Esophagus squamous epithelium (tissue), 4 donors: ENCODE results near the gene TCF15.

ENCODE experiments used
- POLR2A ChIP-seq, 4 donors: fragments of 450-650 bp; IDR thresholded peaks; one replicate each; pipeline ENCODE4 v1.6.1; 2017; ENCODE audit warnings: antibody characterized with exemption in 4 of 4, mild to moderate bottlenecking in 4 of 4, moderate library complexity in 3 of 4
- TF ChIP-seq, protein P1 (sequence below), 6 experiments: fragments of 450-650 bp in 4 of 6; fragments of 200-600 bp in 2 of 6; sonication (generic) in 2 of 6; IDR thresholded peaks; one replicate each; pipeline ENCODE4 v1.5.1; 2016 to 2019; ENCODE audit warnings: antibody characterized with exemption in 6 of 6, mild to moderate bottlenecking in 4 of 6, moderate library complexity in 4 of 6

DNA sequence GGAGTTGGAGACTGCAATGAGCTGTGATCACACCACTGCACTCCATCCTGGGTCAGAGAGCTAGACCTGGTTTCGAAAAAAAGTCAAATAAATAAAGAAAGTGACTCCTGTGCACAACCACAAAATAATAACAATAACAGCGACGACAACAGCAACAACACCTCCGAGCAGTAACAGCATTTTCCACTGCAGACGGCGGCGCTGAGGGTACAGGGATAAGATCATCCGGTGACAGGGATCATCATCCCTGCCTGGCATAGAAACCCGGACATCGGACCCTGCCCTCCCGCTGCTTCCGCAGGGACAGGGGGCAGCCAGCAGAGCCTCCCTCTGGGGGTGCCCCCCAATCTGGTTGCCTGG, 31.4 kb upstream of the TCF15 start:
- TF ChIP-seq, protein P1, sequence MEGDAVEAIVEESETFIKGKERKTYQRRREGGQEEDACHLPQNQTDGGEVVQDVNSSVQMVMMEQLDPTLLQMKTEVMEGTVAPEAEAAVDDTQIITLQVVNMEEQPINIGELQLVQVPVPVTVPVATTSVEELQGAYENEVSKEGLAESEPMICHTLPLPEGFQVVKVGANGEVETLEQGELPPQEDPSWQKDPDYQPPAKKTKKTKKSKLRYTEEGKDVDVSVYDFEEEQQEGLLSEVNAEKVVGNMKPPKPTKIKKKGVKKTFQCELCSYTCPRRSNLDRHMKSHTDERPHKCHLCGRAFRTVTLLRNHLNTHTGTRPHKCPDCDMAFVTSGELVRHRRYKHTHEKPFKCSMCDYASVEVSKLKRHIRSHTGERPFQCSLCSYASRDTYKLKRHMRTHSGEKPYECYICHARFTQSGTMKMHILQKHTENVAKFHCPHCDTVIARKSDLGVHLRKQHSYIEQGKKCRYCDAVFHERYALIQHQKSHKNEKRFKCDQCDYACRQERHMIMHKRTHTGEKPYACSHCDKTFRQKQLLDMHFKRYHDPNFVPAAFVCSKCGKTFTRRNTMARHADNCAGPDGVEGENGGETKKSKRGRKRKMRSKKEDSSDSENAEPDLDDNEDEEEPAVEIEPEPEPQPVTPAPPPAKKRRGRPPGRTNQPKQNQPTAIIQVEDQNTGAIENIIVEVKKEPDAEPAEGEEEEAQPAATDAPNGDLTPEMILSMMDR (IDR thresholded peaks at IDR 0.05): no peak
- no peak for TF ChIP-seq POLR2A (IDR thresholded peaks at IDR 0.05)
